H1 (cell line): Measurements from ENCODE around the gene CRHR1. TPM values are rescaled to one million over a fixed set of nuclear protein-coding genes. Genes with fewer than 3 reads are reported as not detected.
A peak's percentile ranks its signal among the peaks of the same experiment; 100 is the strongest.

Source experiments
- CTCF ChIA-PET: fragments of 300-600 bp; sonication (Branson Sonifier 250); formaldehyde crosslinking; loops from one replicate; lab custom pipeline; 2021; ENCODE audit not compliant: partially characterized antibody; lab: Charles Lee
- POLR2A ChIA-PET: fragments of 300-600 bp; sonication (Branson Sonifier 250); formaldehyde crosslinking; loops from one replicate; lab custom pipeline; 2021; ENCODE audit warnings: inconsistent platforms; ENCODE audit not compliant: partially characterized antibody; lab: Charles Lee
- DNase-seq, 2 experiments: peaks; one replicate each; pipeline versions ENCODE4 v3.0.0 to v3.0.0-alpha.2; 2010 to 2022; ENCODE audit warnings: low spot score in 2 of 2, low read depth in 1 of 2, mixed read lengths in 1 of 2
- FAIRE-seq: peaks from 2 replicates; lab custom pipeline; 2011; peaks lifted over from hg19 to GRCh38; lab: Jason Lieb, UNC
- H2AFZ ChIP-seq: 2 replicates; pipeline ENCODE4 v1.8.1; 2012; ENCODE audit warnings: low read length, inconsistent platforms
- H2AK5ac ChIP-seq: 2 replicates; pipeline ENCODE4 v1.6.1; 2013; ENCODE audit warnings: low read depth, low read length
- H2BK120ac ChIP-seq: replicated peaks from 2 replicates; pipeline ENCODE3; 2013; ENCODE audit warnings: low read depth, low read length, inconsistent platforms
- H2BK12ac ChIP-seq: 2 replicates; pipeline ENCODE4 v1.6.1; 2013; ENCODE audit warnings: low read depth, low read length
- H2BK15ac ChIP-seq: 2 replicates; pipeline ENCODE4 v1.6.1; 2013; ENCODE audit warnings: low read length
- H2BK20ac ChIP-seq: 2 replicates; pipeline ENCODE4 v1.6.1; 2013; ENCODE audit warnings: low read length
- H2BK5ac ChIP-seq: 2 replicates; pipeline ENCODE4 v1.6.1; 2013; ENCODE audit warnings: low read depth, low read length
- H3K14ac ChIP-seq: 2 replicates; pipeline ENCODE4 v1.6.1; 2013; ENCODE audit warnings: inconsistent platforms; ENCODE audit not compliant: insufficient read length
- H3K18ac ChIP-seq: 2 replicates; pipeline ENCODE4 v1.6.1; 2013; ENCODE audit warnings: low read length; ENCODE audit errors: extremely low read depth
- H3K23ac ChIP-seq: 2 replicates; pipeline ENCODE4 v1.6.1; 2013; ENCODE audit warnings: inconsistent platforms; ENCODE audit not compliant: insufficient read length
- H3K23me2 ChIP-seq: 2 replicates; pipeline ENCODE4 v1.6.1; 2013; ENCODE audit warnings: low read depth, low read length
- H3K27ac ChIP-seq: 2 replicates; pipeline ENCODE4 v1.6.1; 2011; ENCODE audit warnings: low read depth, low read length, inconsistent platforms
- H3K27me3 ChIP-seq, 4 experiments: replicated peaks in 1 of 4; 1 replicate in 1 of 4; 2 replicates in 3 of 4; pipeline versions ENCODE4 v1.6.1 to v1.8.1; 2011 to 2013; ENCODE audit warnings: low read length in 3 of 4, mild to moderate bottlenecking in 3 of 4, inconsistent platforms in 2 of 4, mixed read lengths in 2 of 4, moderate library complexity in 1 of 4; ENCODE audit not compliant: control insufficient read depth in 3 of 4, insufficient read depth in 3 of 4; ENCODE audit errors: extremely low read depth in 1 of 4
- H3K36me3 ChIP-seq, 4 experiments: 2 replicates each; pipeline versions ENCODE4 v1.6.1 to v1.8.1; 2011 to 2013; ENCODE audit warnings: mild to moderate bottlenecking in 4 of 4, low read length in 3 of 4, moderate library complexity in 2 of 4, control low read depth in 1 of 4, inconsistent platforms in 1 of 4; ENCODE audit not compliant: insufficient read depth in 4 of 4, control insufficient read depth in 2 of 4
- H3K4ac ChIP-seq: replicated peaks from 2 replicates; pipeline ENCODE3; 2013; ENCODE audit warnings: low read length, low read depth, mixed read lengths, inconsistent platforms; ENCODE audit not compliant: insufficient read length
- H3K4me1 ChIP-seq, 4 experiments: replicated peaks in 1 of 4; 1 replicate in 1 of 4; 2 replicates in 3 of 4; pipeline versions ENCODE4 v1.6.1 to v1.8.1; 2011 to 2013; ENCODE audit warnings: low read length in 3 of 4, inconsistent platforms in 2 of 4, mixed read lengths in 1 of 4; ENCODE audit not compliant: insufficient read depth in 4 of 4, control insufficient read depth in 3 of 4
- H3K4me2 ChIP-seq, 2 experiments: 2 replicates each; pipeline versions ENCODE4 v1.6.1 to v1.8.1; 2011 to 2013; ENCODE audit warnings: low read depth in 2 of 2, low read length in 2 of 2, control low read depth in 1 of 2, inconsistent platforms in 1 of 2, mild to moderate bottlenecking in 1 of 2; ENCODE audit not compliant: insufficient read depth in 1 of 2
- H3K4me3 ChIP-seq, 4 experiments: fragments of 200-600, 300-600 bp in 1 of 4; sonication (generic), shearing (Covaris generic), sonication (Bioruptor Twin) in 1 of 4; 2 replicates each; pipeline versions ENCODE4 v1.5.1 to v1.8.1; 2011 to 2016; ENCODE audit warnings: low read length in 4 of 4, low read depth in 3 of 4, control low read depth in 2 of 4, inconsistent platforms in 2 of 4, mild to moderate bottlenecking in 2 of 4, mixed read lengths in 1 of 4, moderate library complexity in 1 of 4; ENCODE audit not compliant: insufficient read depth in 2 of 4; ENCODE audit errors: extremely low read depth in 1 of 4
- H3K56ac ChIP-seq: replicated peaks from 2 replicates; pipeline ENCODE3; 2013; ENCODE audit warnings: low read depth, mild to moderate bottlenecking, mixed read lengths, low read length, inconsistent platforms; ENCODE audit not compliant: insufficient read length
- H3K79me1 ChIP-seq: 2 replicates; pipeline ENCODE4 v1.6.1; 2013; ENCODE audit warnings: low read depth, low read length, control low read depth
- H3K79me2 ChIP-seq, 2 experiments: 2 replicates each; pipeline versions ENCODE4 v1.6.1 to v1.8.1; 2012 to 2013; ENCODE audit warnings: low read length in 2 of 2, mild to moderate bottlenecking in 2 of 2, inconsistent platforms in 1 of 2; ENCODE audit not compliant: insufficient read depth in 2 of 2, control insufficient read depth in 1 of 2
- H3K9ac ChIP-seq, 4 experiments: replicated peaks in 1 of 4; 1 replicate in 1 of 4; 2 replicates in 3 of 4; pipeline versions ENCODE4 v1.6.1 to v1.8.1; 2011 to 2013; ENCODE audit warnings: low read depth in 3 of 4, low read length in 3 of 4, control low read depth in 2 of 4, mild to moderate bottlenecking in 2 of 4, moderate library complexity in 2 of 4, inconsistent platforms in 1 of 4; ENCODE audit errors: extremely low read depth in 1 of 4
- H3K9me3 ChIP-seq, 2 experiments: 2 replicates each; pipeline versions ENCODE4 v1.6.1 to v1.8.1; 2012 to 2013; ENCODE audit warnings: mild to moderate bottlenecking in 2 of 2, moderate library complexity in 2 of 2, control low read depth in 1 of 2, inconsistent platforms in 1 of 2, low read depth in 1 of 2, low read length in 1 of 2, mixed read lengths in 1 of 2; ENCODE audit not compliant: insufficient read depth in 2 of 2
- H4K20me1 ChIP-seq, 2 experiments: replicated peaks in 1 of 2; 2 replicates each; pipeline versions ENCODE3 to v1.8.1; 2011 to 2013; ENCODE audit warnings: inconsistent platforms in 2 of 2, low read length in 2 of 2, mild to moderate bottlenecking in 1 of 2; ENCODE audit not compliant: insufficient read depth in 2 of 2, control insufficient read depth in 1 of 2
- H4K5ac ChIP-seq: 2 replicates; pipeline ENCODE4 v1.6.1; 2013; ENCODE audit warnings: low read length, low read depth, mixed read lengths, inconsistent platforms; ENCODE audit not compliant: insufficient read length
- H4K8ac ChIP-seq: 2 replicates; pipeline ENCODE4 v1.8.0; 2013; ENCODE audit warnings: mild to moderate bottlenecking, moderate library complexity, low read length, inconsistent platforms; ENCODE audit not compliant: insufficient read depth; ENCODE audit errors: extremely low read depth
- H4K91ac ChIP-seq: replicated peaks from 2 replicates; pipeline ENCODE3; 2013; ENCODE audit warnings: low read length, mixed read lengths, inconsistent platforms; ENCODE audit not compliant: insufficient read length
- CBX8 ChIP-seq: fragments of 300-800, 300-1000 bp; sonication (generic); IDR thresholded peaks from 2 replicates; pipeline ENCODE4 v1.7.1; 2016; ENCODE audit warnings: low read depth, low read length, borderline replicate concordance
- CHD1 ChIP-seq: IDR thresholded peaks from 2 replicates; pipeline ENCODE4 v1.6.1; 2012; ENCODE audit warnings: low read depth, low read length, improper control_type of control experiment
- HDAC2 ChIP-seq, 2 experiments: fragments of 300-600 bp in 1 of 2; sonication (generic) in 1 of 2; IDR thresholded peaks; 2 replicates each; pipeline ENCODE4 v1.6.1; 2011 to 2012; ENCODE audit warnings: low read depth in 2 of 2, low read length in 2 of 2, mild to moderate bottlenecking in 2 of 2, moderate library complexity in 2 of 2, borderline replicate concordance in 1 of 2, inconsistent platforms in 1 of 2
- HDAC6 ChIP-seq: IDR thresholded peaks from one replicate; pipeline ENCODE4 v1.7.1; 2012; ENCODE audit warnings: low read depth, mild to moderate bottlenecking, inconsistent platforms, low read length, moderate library complexity
- MAFK ChIP-seq: IDR thresholded peaks from 2 replicates; pipeline ENCODE4 v1.6.1; 2012; ENCODE audit warnings: low read depth, mild to moderate bottlenecking, improper control_type of control experiment, low read length
- RAD21 ChIP-seq, 2 experiments: IDR thresholded peaks in 1 of 2; conservative IDR thresholded peaks in 1 of 2; 2 replicates each; pipeline ENCODE4 v1.6.1; 2011; ENCODE audit warnings: low read depth in 2 of 2, low read length in 2 of 2, improper control_type of control experiment in 1 of 2, inconsistent platforms in 1 of 2, mild to moderate bottlenecking in 1 of 2, moderate library complexity in 1 of 2
- RFX5 ChIP-seq: IDR thresholded peaks from 2 replicates; pipeline ENCODE4 v1.6.1; 2011; ENCODE audit warnings: low read depth, low read length, improper control_type of control experiment, borderline replicate concordance
- SP2 ChIP-seq: IDR thresholded peaks from 2 replicates; pipeline ENCODE4 v1.6.1; 2012; ENCODE audit warnings: mild to moderate bottlenecking, low read length, inconsistent platforms
- SRF ChIP-seq: IDR thresholded peaks from 2 replicates; pipeline ENCODE4 v1.6.1; 2011; ENCODE audit warnings: mild to moderate bottlenecking, low read depth, low read length, moderate library complexity
- USF2 ChIP-seq: IDR thresholded peaks from 2 replicates; pipeline ENCODE4 v1.6.1; 2011; ENCODE audit warnings: low read length, improper control_type of control experiment
- ZNF274 ChIP-seq: IDR thresholded peaks from 2 replicates; pipeline ENCODE4 v1.7.0; 2012; ENCODE audit warnings: low read length, borderline replicate concordance; ENCODE audit errors: extremely low read depth
- WGBS, 2 experiments: shearing (Covaris generic) in 1 of 2; methylation state at CpG; one replicate each; pipeline versions ENCODE4 v1.1.6 to v1.1.7; 2013 to 2015; ENCODE audit warnings: low lambda C conversion rate in 2 of 2, mixed read lengths in 2 of 2, inconsistent platforms in 1 of 2, low coverage in 1 of 2, missing lambda C conversion rate in 1 of 2; ENCODE audit not compliant: insufficient replicate concordance in 2 of 2, insufficient coverage in 1 of 2, insufficient read length in 1 of 2; ENCODE audit errors: extremely low coverage in 1 of 2, missing lambda C conversion rate in 1 of 2; 5-methylcytosine and 5-hydroxymethylcytosine counted together
- polyA plus RNA-seq, 7 experiments: library from polyadenylated mRNA; depleted of rRNA in 3 of 7; stranded (reverse) in 5 of 7; unstranded in 2 of 7; fragments of >200 nt in 5 of 7; fragments of 200-250 nt in 2 of 7; gene quantifications; 1 replicate in 5 of 7; 2 replicates in 1 of 7; 4 replicates in 1 of 7; pipeline versions ENCODE4 v1.2.1 to v1.2.3, GENCODE V29; 2011 to 2013; ENCODE audit warnings: missing spikeins in 2 of 7, mixed read lengths in 2 of 7
- total RNA-seq: library from RNA; stranded (reverse); fragmentation: NEBNext Ultra II Directional; extraction: Animal tissue kit (Norgen Biotek cat#: 25700); gene quantifications from 2 replicates; pipeline ENCODE4 v1.2.1, GENCODE V29; 2021

Gene CRHR1
- total and polyA plus RNA-seq, 2 of the 8 experiments (the other 6 are each of a cell fraction or from before 2014, with no cell fraction given) = 0.56 to 1.7 TPM

DNA sequence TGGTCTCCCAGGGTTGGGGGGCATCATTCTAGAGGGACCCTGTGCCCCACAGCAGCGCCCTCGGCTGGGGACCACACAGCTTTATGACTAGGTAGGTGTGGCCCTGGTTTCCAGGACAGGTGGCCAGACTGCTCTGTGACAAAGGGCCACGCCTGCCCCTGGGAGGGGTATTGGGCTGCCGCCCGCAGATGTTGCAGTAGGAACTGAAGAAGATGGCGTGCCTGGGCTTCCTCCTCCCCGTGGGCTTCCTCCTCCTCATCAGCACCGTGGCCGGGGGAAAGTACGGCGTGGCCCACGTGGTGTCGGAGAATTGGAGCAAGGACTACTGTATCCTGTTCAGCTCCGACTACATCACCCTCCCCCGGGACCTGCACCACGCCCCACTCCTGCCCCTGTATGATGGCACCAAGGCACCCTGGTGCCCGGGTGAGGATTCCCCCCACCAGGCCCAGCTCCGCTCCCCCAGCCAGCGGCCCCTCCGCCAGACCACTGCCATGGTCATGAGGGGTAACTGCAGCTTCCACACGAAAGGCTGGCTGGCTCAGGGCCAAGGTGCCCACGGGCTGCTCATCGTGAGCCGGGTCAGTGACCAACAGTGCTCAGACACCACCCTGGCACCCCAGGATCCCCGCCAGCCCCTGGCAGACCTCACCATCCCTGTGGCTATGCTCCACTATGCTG, 60.7 kb downstream of the CRHR1 start, which contains the start of gene SPPL2C:
TSS of gene SPPL2C (plus strand) at position 187 of the 681 bp plus-strand sequence. CDS start at position 213, 26 bp downstream.
- Histone ChIP-seq H2BK15ac (no peak within 1 kb of the TSS), H2AFZ (no peak within 1 kb of the TSS), H2BK5ac (no peak within 1 kb of the TSS), H2BK12ac (no peak within 1 kb of the TSS), H4K5ac (no peak within 1 kb of the TSS), H3K18ac (no peak within 1 kb of the TSS), H3K27ac (no peak within 1 kb of the TSS), H3K23ac (no peak within 1 kb of the TSS), H3K56ac (no peak within 1 kb of the TSS), H2AK5ac (no peak within 1 kb of the TSS), H3K23me2 (no peaks in the 10 kb centered on the region), H3K9ac (no peak within 1 kb of the TSS; a peak in 1 of 7 replicates), H4K20me1 (no peaks in the 10 kb centered on the region), H4K8ac (peak within 1 kb of the TSS; percentile 25; the same call in 1 of the 2 replicates), H3K4me2 (no peak within 1 kb of the TSS), H2BK20ac (no peak within 1 kb of the TSS), H3K27me3 (no peaks in the 10 kb centered on the region), H3K36me3 (no peaks in the 10 kb centered on the region), H3K4me3 (no peak within 1 kb of the TSS), H3K4ac (no peak within 1 kb of the TSS), H3K79me1 (no peaks in the 10 kb centered on the region), H3K79me2 (no peaks in the 10 kb centered on the region), H3K4me1 (no peaks in the 10 kb centered on the region), H2BK120ac (no peak within 1 kb of the TSS), H4K91ac (no peak within 1 kb of the TSS), H3K9me3 (no peaks in the 10 kb centered on the region), H3K14ac (no peak within 1 kb of the TSS)
- 91% methylated on average over 12 of the region's 25 CpGs; no CpG with 5 or more reads in 1 of the 2 experiments for WGBS, 2 experiments
- DNase-seq (no peak), FAIRE-seq (no peak)
- POLR2A ChIA-PET = interaction anchor here (1.1 to 1.4 kb wide), 2 partner anchors 203 to 206 kb away, joined by 3 read pairs; no protein-coding TSS in a partner anchor
- CTCF ChIA-PET = interaction anchor here (0.6 to 5.6 kb wide), 9 partner anchors 7 to 203 kb away, joined by 3 to 21 read pairs (median 3); no protein-coding TSS in a partner anchor
- no peak for TF ChIP-seq SRF
- no peak for TF ChIP-seq CHD1
- no peak for TF ChIP-seq RFX5
- no peak for TF ChIP-seq RAD21 (IDR thresholded peaks at IDR 0.05 in 1 of 2, conservative IDR thresholded peaks at IDR 0.05 in 1 of 2; ENCODE audit: low read depth in 2 of 2, low read length in 2 of 2)
- TF ChIP-seq MAFK = no peak
- TF ChIP-seq HDAC2 (IDR thresholded peaks at IDR 0.05; ENCODE audit: borderline replicate concordance in 1 of 2, low read depth in 2 of 2, low read length in 2 of 2) = no peak
- no peak for TF ChIP-seq CBX8
- TF ChIP-seq ZNF274 = no peak
- TF ChIP-seq HDAC6 = no peak
- no peak for TF ChIP-seq SP2
- no peak for TF ChIP-seq USF2
